K562 treated with DMSO at 1 percent for 48 hours (cell line): Measurements from ENCODE around the gene NAV2. TPM values are rescaled to one million over a fixed set of nuclear protein-coding genes. Genes with fewer than 3 reads are reported as not detected.

Source experiments
- total RNA-seq: library from RNA; unstranded; fragments of 300-600 nt; gene quantifications from 2 replicates; pipeline ENCODE4 v1.2.3, GENCODE V29; 2022; ENCODE audit warnings: low replicate concordance; ENCODE audit errors: extremely low read depth

Gene NAV2
- not detected in 2 replicates for total RNA-seq

DNA sequence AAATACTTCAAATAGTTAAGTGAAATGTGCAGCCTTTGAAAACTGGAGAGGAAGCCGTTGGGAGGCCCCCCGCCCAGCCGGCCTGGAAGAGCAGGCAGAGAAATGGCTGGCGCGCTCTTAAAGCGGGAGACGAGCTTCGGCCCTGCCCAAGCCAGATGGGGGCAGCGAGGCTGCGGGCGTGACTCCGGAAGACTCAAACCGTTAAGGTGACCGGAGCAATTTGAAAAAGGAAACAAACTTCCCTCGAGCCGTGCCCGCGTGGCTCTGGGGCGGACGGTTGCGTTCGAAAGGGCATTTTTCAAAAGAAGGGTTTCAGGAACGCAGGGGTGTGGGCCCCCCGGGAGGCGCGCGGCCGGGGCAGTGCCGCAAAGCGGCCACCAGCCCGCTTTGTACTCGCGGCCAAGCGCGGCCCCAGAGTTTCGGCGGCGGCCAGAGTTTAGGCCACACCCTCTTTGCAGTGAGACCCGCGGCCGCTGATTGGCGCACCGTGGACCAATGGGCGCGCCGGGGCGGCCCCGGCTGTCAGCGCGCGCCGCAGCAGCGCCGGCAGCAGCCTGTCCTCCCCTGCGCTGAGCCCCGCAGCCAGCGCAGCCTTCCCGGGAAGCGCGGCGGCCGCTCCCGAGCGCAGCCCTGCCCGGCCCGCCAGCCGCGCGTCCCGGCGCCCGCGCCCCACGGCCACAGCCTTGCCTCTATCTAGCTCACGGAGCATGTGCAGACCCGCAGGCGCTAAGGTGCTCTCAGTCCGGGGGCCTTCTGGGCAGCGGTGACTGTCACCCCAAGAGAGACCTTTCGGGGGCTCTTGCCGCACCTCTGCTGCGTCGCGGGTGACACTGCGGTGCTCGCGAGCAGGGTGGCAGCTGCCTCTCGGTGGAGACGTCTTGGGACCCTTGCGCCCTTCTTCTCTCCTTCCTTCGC is at the start of gene NAV2:
TSS of gene NAV2 (plus strand) at position 557 of the 915 bp plus-strand sequence. CDS start 859 bp downstream, outside the sequence.

GRCh38 chr11:20160425-20161229 is 448.0 kb downstream of the NAV2 start, which contains the start of gene DBX1:
Gene DBX1, minus strand, starts transcription at chr11:20160475. Its CDS starts 151 bp downstream, at chr11:20160324.

